ENCODE data around the gene AP3S2. TPM values are rescaled to one million over a fixed set of nuclear protein-coding genes. Genes with fewer than 3 reads are reported as not detected.

Gene AP3S2
- total and polyA plus RNA-seq, 12 donors = 10.8 to 110 (median 60.8) TPM

DNA sequence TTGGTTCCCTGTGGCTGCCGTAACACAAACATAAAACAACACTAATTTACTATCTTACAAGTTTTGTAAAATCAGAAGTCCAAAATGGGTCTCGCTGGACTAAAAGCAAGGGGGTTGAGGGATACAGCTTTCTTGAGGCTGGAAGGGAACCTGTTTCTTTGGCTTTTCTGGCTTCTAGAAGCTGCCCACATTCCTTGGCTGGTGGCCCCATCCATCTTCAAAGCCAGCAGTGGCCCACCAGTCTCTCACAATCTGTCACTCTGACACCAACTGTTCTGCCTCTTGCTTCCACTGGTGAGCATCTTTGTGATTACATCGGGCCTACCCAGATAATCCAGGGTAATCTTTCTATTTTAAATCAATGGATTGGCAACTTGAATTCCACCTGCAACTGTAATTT, 78.0 kb downstream of the AP3S2 start:
- no peaks in the 10 kb centered on the region for H3K36me3 ChIP-seq (replicated peaks in 1 of 2)
- peaks cover 39% of the 10 kb centered on the region for H3K27me3 ChIP-seq
- no peaks in the 10 kb centered on the region for H3K9me3 ChIP-seq (replicated peaks in 1 of 3)
- TF ChIP-seq, protein P1, sequence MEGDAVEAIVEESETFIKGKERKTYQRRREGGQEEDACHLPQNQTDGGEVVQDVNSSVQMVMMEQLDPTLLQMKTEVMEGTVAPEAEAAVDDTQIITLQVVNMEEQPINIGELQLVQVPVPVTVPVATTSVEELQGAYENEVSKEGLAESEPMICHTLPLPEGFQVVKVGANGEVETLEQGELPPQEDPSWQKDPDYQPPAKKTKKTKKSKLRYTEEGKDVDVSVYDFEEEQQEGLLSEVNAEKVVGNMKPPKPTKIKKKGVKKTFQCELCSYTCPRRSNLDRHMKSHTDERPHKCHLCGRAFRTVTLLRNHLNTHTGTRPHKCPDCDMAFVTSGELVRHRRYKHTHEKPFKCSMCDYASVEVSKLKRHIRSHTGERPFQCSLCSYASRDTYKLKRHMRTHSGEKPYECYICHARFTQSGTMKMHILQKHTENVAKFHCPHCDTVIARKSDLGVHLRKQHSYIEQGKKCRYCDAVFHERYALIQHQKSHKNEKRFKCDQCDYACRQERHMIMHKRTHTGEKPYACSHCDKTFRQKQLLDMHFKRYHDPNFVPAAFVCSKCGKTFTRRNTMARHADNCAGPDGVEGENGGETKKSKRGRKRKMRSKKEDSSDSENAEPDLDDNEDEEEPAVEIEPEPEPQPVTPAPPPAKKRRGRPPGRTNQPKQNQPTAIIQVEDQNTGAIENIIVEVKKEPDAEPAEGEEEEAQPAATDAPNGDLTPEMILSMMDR (IDR thresholded peaks at IDR 0.05) = no peak
- TF ChIP-seq POLR2A (IDR thresholded peaks at IDR 0.05) = no peak
- no peak for DNase-seq
- peaks cover 0 to 20% of the 10 kb centered on the region in 2 donors for H3K4me1 ChIP-seq (replicated peaks in 1 of 2)
- 80 to 98% (median 90%) methylated on average over 3 of the region's 3 CpGs for WGBS, 4 donors
- H3K27ac ChIP-seq = no peak overlapping the region
- H3K4me3 ChIP-seq = no peak overlapping the region
- intact Hi-C loops (cut with DNase I) = no loop called here

DNA sequence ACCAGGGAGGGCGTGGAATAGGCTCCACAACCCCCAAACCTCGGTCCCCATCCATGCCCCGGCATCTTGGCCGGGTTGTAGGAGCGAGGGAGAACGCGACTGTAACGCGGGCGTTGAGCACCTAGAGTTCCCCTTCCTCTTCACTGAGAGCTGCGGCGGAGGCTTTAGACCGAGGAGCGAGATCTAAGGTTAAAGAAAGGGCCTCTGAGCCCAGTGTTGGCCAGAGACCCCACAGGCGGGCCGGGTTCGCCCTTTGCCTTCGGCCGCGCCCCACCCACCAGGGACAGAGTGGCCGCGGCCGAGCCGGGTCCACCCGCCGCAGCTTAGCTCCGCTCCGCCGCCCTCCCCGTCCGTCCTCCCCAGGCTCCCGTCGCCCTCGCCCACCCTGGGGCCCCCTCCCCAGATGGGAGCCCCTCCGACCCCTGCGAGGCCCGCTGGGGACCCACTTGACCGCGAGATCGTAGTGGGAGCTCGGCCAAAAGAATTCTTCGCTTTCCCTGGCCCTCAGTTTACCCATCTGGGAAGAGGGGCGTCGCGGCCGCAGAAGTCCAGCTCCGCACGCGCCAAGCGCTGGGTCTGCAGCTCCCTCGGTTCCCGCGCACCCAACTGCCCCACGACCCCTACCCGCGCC, 79.6 kb downstream of the AP3S2 start:
- 17 to 49% (median 24%) methylated on average over 18 to 56 of the region's 56 CpGs for WGBS, 4 donors
- TF ChIP-seq, protein P1 (IDR thresholded peaks at IDR 0.05) = no peak
- no peak for TF ChIP-seq POLR2A (IDR thresholded peaks at IDR 0.05)
- Histone ChIP-seq H3K27me3 (peaks cover 32% of the 10 kb centered on the region), H3K4me3 (peak overlapping the region in 2 of 4 donors; percentile 45 to 52), H3K4me1 (replicated peaks in 1 of 2) (peaks cover 0 to 20% of the 10 kb centered on the region in 2 donors), H3K36me3 (replicated peaks in 1 of 2) (no peaks in the 10 kb centered on the region), H3K9me3 (replicated peaks in 1 of 3) (no peaks in the 10 kb centered on the region), H3K27ac (peak overlapping the region in 1 of 5 donors; percentile 72)
- DNase-seq = no peak
- intact Hi-C loops (cut with DNase I) = no loop called here

- peaks cover 0 to 20% of the 10 kb centered on the region in 2 donors for H3K4me1 ChIP-seq (replicated peaks in 1 of 2)
- WGBS, 4 donors = 69 to 87% (median 78%) methylated on average over 3 to 13 of the region's 13 CpGs
- no peak for DNase-seq
- no peak for TF ChIP-seq POLR2A (IDR thresholded peaks at IDR 0.05)
- peaks cover 29% of the 10 kb centered on the region for H3K27me3 ChIP-seq
- H3K27ac ChIP-seq = peak overlapping the region in 1 of 5 donors; percentile 72
- H3K36me3 ChIP-seq (replicated peaks in 1 of 2) = no peaks in the 10 kb centered on the region
- no peaks in the 10 kb centered on the region for H3K9me3 ChIP-seq (replicated peaks in 1 of 3)
- peak overlapping the region in 1 of 4 donors; percentile 52 for H3K4me3 ChIP-seq
- intact Hi-C loops (cut with DNase I) = no loop called here
These were observed 80.2 kb downstream of the AP3S2 start for GRCh38 chr15:89813381-89814111.

GRCh38 chr15:89812847-89813320, 80.9 kb downstream of the AP3S2 start:
- no peak for TF ChIP-seq POLR2A (IDR thresholded peaks at IDR 0.05)
- TF ChIP-seq, protein P1 (IDR thresholded peaks at IDR 0.05) = no peak
- Histone ChIP-seq H3K9me3 (replicated peaks in 1 of 3) (no peaks in the 10 kb centered on the region), H3K27me3 (peaks cover 29% of the 10 kb centered on the region), H3K4me3 (no peak overlapping the region), H3K27ac (peak overlapping the region in 1 of 5 donors; percentile 72), H3K36me3 (replicated peaks in 1 of 2) (no peaks in the 10 kb centered on the region), H3K4me1 (replicated peaks in 1 of 2) (peaks cover 0 to 20% of the 10 kb centered on the region in 2 donors)
- intact Hi-C loops (cut with DNase I) = no loop called here
- no peak for DNase-seq
- 92 to 95% (median 93%) methylated on average over 2 to 7 of the region's 7 CpGs for WGBS, 4 donors

Data from adrenal gland (tissue), 12 donors.